KOPT-K1 (cell line): ENCODE results near the gene MAP3K13.
"Not testable (repeated sequence)": the region's sequence is repeated elsewhere in the genome, so short reads cannot be mapped to it uniquely, and the experiment has no call there.

Experiments
- H3K27ac ChIP-seq: fragments of 200-600 bp; sonication (generic); 2 replicates; pipeline ENCODE4 v1.5.1; 2016; ENCODE audit warnings: antibody characterized with exemption, mild to moderate bottlenecking, low read depth, low read length; ENCODE audit not compliant: poor library complexity, severe bottlenecking
- H3K36me3 ChIP-seq: fragments of 200-600 bp; sonication (generic); 2 replicates; pipeline ENCODE4 v1.5.1; 2017; ENCODE audit warnings: antibody characterized with exemption, mild to moderate bottlenecking, low read length, moderate library complexity; ENCODE audit not compliant: insufficient read depth
- H3K9me3 ChIP-seq: fragments of 200-600 bp; sonication (generic); 2 replicates; pipeline ENCODE4 v1.5.1; 2017; ENCODE audit warnings: antibody characterized with exemption, low read length, mild to moderate bottlenecking; ENCODE audit not compliant: insufficient read depth, poor library complexity, severe bottlenecking

Gene MAP3K13

DNA sequence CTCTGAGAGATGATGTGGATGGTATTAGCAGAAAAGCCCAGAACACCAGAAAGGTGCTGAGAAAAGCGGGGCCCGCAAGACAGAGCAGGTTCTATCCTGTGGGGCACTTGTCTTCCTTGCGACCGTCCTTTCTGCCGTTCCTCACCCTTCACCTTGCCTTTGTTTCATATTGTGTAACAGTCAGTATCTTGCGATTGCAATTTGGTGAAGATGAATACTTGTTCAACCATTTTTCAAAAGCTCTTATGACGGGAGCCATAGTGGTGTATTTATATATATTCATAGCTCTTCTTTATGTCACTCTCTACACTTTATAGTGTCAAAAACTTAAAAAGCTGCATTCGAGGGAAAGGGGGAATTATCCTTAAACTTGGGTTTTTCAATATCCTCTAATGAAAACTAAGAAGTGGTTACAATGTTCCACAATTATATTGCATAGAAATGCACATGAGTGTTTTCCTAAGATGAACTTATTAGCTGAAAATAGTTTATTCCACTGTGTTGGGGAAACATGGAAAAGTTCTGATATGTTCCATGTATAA, 797 bp downstream of the MAP3K13 start:
- Histone ChIP-seq H3K27ac (no peak overlapping the region), H3K36me3 (no peaks in the 10 kb centered on the region), H3K9me3 (no peaks in the 10 kb centered on the region)

DNA sequence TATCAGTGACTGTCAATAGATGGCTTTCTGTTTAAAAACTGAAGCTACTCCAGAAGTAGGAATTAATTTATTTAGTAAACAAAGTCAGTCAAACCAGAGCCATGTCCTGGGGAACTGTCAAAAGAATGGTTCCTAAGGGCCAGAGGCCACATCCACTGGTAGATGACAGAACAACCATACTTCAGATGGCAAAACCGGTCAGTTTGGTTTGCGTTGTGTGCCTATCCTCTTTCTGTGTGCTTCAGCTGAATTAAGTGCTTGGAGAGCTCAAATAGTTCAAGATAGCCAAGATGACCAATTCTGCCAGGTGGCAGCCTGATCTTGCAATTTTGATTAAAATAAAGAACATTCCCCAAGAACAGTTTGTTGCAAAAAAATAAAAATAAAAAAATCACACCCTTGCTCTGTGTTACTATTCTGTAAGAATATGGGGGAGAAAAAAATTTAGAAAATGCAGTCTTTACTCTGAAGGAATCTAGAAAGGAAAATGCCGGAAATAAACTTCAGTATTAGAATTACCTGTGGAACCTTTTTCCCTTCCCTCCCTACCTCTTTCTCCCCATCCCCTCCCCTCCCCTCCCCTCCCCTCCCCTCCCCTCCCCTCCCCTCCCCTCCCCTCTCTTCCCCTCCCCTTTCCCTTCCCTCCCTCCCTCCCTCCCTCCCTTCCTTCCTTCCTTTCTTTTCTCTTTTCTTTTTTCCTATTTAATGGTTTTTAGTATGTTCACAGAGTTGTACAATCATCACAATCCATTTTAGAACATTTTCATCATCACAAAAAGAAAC, 2.5 kb downstream of the MAP3K13 start:
- Histone ChIP-seq H3K9me3 (no peaks in the 10 kb centered on the region), H3K27ac (no peak overlapping the region), H3K36me3 (no peaks in the 10 kb centered on the region)

- no peak overlapping the region for H3K27ac ChIP-seq
- no peaks in the 10 kb centered on the region for H3K9me3 ChIP-seq
- H3K36me3 ChIP-seq: no peaks in the 10 kb centered on the region
Observed at GRCh38 chr3:185366074-185366335, 3.1 kb downstream of the MAP3K13 start.

GRCh38 chr3:185366913-185367312, 4.0 kb downstream of the MAP3K13 start:
- no peaks in the 10 kb centered on the region for H3K9me3 ChIP-seq
- no peaks in the 10 kb centered on the region for H3K36me3 ChIP-seq
- H3K27ac ChIP-seq: no peak overlapping the region

GRCh38 chr3:185370349-185370748, 7.4 kb downstream of the MAP3K13 start:
- H3K27ac ChIP-seq, H3K36me3 ChIP-seq, H3K9me3 ChIP-seq: not testable (repeated sequence)

- Histone ChIP-seq H3K9me3 (no peaks in the 10 kb centered on the region), H3K27ac (no peak overlapping the region)
Observed at GRCh38 chr3:185371306-185372074, 8.6 kb downstream of the MAP3K13 start.

GRCh38 chr3:185381320-185382058, 18.6 kb downstream of the MAP3K13 start:
- Histone ChIP-seq H3K9me3 (no peaks in the 10 kb centered on the region), H3K27ac (no peak overlapping the region), H3K36me3 (no peaks in the 10 kb centered on the region)

More at GRCh38 chr3:185371306-185372074, 8.6 kb downstream of the MAP3K13 start:
- no peaks in the 10 kb centered on the region for H3K36me3 ChIP-seq

GRCh38 chr3:185382154-185382553, 19.2 kb downstream of the MAP3K13 start:
- H3K27ac ChIP-seq: no peak overlapping the region
- H3K36me3 ChIP-seq: no peaks in the 10 kb centered on the region
- no peaks in the 10 kb centered on the region for H3K9me3 ChIP-seq

DNA sequence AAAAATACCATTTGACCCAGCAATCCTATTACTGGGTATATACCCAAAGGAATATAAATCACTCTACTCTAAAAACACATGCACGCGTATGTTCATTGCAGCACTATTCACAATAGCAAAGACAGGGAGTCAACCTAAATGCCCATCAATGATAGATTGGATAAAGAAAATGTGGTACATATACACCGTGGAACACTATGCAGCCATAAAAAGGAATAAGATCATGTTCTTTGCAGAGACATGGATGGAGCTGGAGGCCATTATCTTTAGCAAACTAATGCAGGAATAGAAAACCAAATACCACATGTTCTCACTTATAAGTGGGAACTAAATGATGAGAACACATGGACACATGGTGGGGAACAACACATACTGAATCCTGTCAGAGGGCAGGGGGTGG, 23.6 kb downstream of the MAP3K13 start:
- H3K36me3 ChIP-seq, H3K9me3 ChIP-seq, H3K27ac ChIP-seq: not testable (repeated sequence)

- Histone ChIP-seq H3K9me3 (no peaks in the 10 kb centered on the region), H3K36me3 (no peaks in the 10 kb centered on the region), H3K27ac (no peak overlapping the region)
Observed at GRCh38 chr3:185387646-185388045, 24.7 kb downstream of the MAP3K13 start.

- H3K9me3 ChIP-seq: no peaks in the 10 kb centered on the region
Observed at GRCh38 chr3:185393055-185393454, 30.1 kb downstream of the MAP3K13 start.

DNA sequence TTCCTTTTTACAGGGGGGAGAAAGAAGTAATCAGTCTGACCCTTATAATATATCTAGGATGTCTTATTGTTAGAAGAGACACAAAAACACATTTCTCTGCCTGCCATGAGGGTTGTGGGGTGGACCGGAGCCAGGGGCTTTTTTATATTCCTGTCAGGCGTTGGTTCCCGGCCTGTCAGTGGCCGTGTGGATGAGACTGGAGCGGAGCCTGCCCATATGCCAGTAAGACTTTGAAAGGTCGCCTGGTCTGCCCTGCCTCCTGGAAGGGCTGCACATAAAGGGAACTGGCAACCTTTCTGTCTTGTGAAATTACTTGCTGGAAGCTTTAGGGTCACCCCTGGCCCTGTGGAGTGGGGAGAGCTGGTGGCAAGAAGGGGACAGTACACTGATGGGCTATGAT, 34.7 kb downstream of the MAP3K13 start:
- Histone ChIP-seq H3K36me3 (no peaks in the 10 kb centered on the region), H3K9me3 (no peaks in the 10 kb centered on the region), H3K27ac (no peak overlapping the region)

More at GRCh38 chr3:185393055-185393454, 30.1 kb downstream of the MAP3K13 start:
- no peaks in the 10 kb centered on the region for H3K36me3 ChIP-seq
- no peak overlapping the region for H3K27ac ChIP-seq

- H3K9me3 ChIP-seq: no peaks in the 10 kb centered on the region
- no peak overlapping the region for H3K27ac ChIP-seq
- H3K36me3 ChIP-seq: no peaks in the 10 kb centered on the region
Observed at GRCh38 chr3:185399737-185400667, 37.1 kb downstream of the MAP3K13 start.

DNA sequence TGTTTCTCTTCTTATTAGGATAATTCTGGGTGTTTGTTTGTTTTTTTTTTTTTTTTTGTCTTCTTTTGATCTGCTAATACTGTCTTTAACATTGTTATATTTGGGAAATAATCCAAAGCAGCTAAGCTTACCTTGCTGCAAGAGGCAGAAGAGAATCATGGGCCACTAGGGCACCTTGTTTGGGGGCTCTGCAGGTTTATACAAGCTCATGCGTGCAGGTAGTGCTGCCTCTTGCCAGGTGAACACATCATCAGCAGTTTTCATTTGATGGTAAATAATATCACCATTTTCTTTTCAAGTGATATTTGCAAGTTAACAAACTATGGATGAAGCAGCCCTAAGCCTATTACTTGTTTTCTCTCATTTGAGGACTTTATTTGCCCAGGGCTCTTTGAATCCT, 37.9 kb downstream of the MAP3K13 start:
- Histone ChIP-seq H3K9me3 (no peaks in the 10 kb centered on the region), H3K36me3 (no peaks in the 10 kb centered on the region), H3K27ac (no peak overlapping the region)
